HepG2 (cell line): ENCODE measurements around the gene HYLS1. TPM values are rescaled to one million over a fixed set of nuclear protein-coding genes. Genes with fewer than 3 reads are reported as not detected.

ENCODE experiments used
- CSRNP2 ChIP-seq: sonication (generic); formaldehyde crosslinking; conservative IDR thresholded peaks from 2 replicates; pipeline ENCODE4 v1.8.0; 2022; ENCODE audit warnings: low read depth, missing genetic modification reagents
- IRX3 ChIP-seq: sonication (generic); formaldehyde crosslinking; IDR thresholded peaks from 2 replicates; pipeline ENCODE4 v1.8.1; 2023; ENCODE audit warnings: mild to moderate bottlenecking, low read depth, missing genetic modification reagents, borderline replicate concordance
- KDM4B ChIP-seq: sonication (generic); formaldehyde crosslinking; IDR thresholded peaks from 2 replicates; pipeline ENCODE4 v1.4.0; 2020; ENCODE audit warnings: missing genetic modification reagents
- KLF12 ChIP-seq: sonication (generic); formaldehyde crosslinking; IDR thresholded peaks from 2 replicates; pipeline ENCODE4 v1.4.0; 2020; ENCODE audit warnings: missing genetic modification reagents, borderline replicate concordance
- MLX ChIP-seq: IDR thresholded peaks from 2 replicates; pipeline ENCODE4 v1.6.1; 2016
- NFIB ChIP-seq: sonication (generic); formaldehyde crosslinking; IDR thresholded peaks from 2 replicates; pipeline ENCODE4 v1.9.0; 2021; ENCODE audit warnings: missing genetic modification reagents, mild to moderate bottlenecking, borderline replicate concordance
- PLRG1 ChIP-seq: fragments of 450-650 bp; conservative IDR thresholded peaks from 2 replicates; pipeline ENCODE4 v1.6.1; 2016
- RAD21 ChIP-seq: fragments of 450-650 bp; formaldehyde crosslinking; IDR thresholded peaks from 2 replicates; pipeline ENCODE4 v1.5.0; 2020; ENCODE audit warnings: mild to moderate bottlenecking
- SMAD1 ChIP-seq: sonication (generic); formaldehyde crosslinking; IDR thresholded peaks from 2 replicates; pipeline ENCODE4 v1.4.0; 2020; ENCODE audit warnings: missing genetic modification reagents, low read depth, mild to moderate bottlenecking, borderline replicate concordance
- SNAPC4 ChIP-seq: sonication (generic); formaldehyde crosslinking; IDR thresholded peaks from 2 replicates; pipeline ENCODE4 v1.4.0; 2020; ENCODE audit warnings: mild to moderate bottlenecking, missing genetic modification reagents
- TEF ChIP-seq: sonication (generic); formaldehyde crosslinking; IDR thresholded peaks from 2 replicates; pipeline ENCODE4 v1.5.0; 2020; ENCODE audit warnings: missing genetic modification reagents
- ZNF343 ChIP-seq: sonication (generic); formaldehyde crosslinking; IDR thresholded peaks from 2 replicates; pipeline ENCODE4 v1.4.0; 2020; ENCODE audit warnings: mild to moderate bottlenecking, missing genetic modification reagents
- ZNF468 ChIP-seq: sonication (generic); formaldehyde crosslinking; IDR thresholded peaks from 2 replicates; pipeline ENCODE4 v1.8.0; 2022; ENCODE audit warnings: mild to moderate bottlenecking, moderate library complexity, missing genetic modification reagents
- ZNF629 ChIP-seq: sonication (generic); formaldehyde crosslinking; conservative IDR thresholded peaks from 2 replicates; pipeline ENCODE4 v1.5.0; 2020; ENCODE audit warnings: missing genetic modification reagents
- ZNF660 ChIP-seq: sonication (generic); formaldehyde crosslinking; IDR thresholded peaks from 2 replicates; pipeline ENCODE4 v1.5.1; 2020; ENCODE audit warnings: mild to moderate bottlenecking, low read depth, missing genetic modification reagents, borderline replicate concordance
- ZSCAN25 ChIP-seq: sonication (generic); formaldehyde crosslinking; IDR thresholded peaks from 2 replicates; pipeline ENCODE4 v1.8.0; 2022; ENCODE audit warnings: mild to moderate bottlenecking, missing genetic modification reagents
- polyA plus RNA-seq, 8 experiments: library from polyadenylated mRNA; depleted of rRNA in 3 of 8; stranded (reverse) in 7 of 8; unstranded in 1 of 8; fragments of >200 nt; fragmentation: Illumina TruSeq in 4 of 8; extraction: Trizol in 4 of 8; gene quantifications; 2 replicates each; pipeline versions ENCODE4 v1.2.1 to v1.2.3, GENCODE V29; 2011 to 2016; ENCODE audit warnings: low read depth in 4 of 8, missing spikeins in 1 of 8, mixed read lengths in 1 of 8; ENCODE audit not compliant: insufficient read depth in 1 of 8
- total RNA-seq, 5 experiments: library from RNA; depleted of rRNA; stranded (reverse); fragments of >200 nt; fragmentation: Illumina TruSeq; extraction: Trizol; gene quantifications; 2 replicates each; pipeline ENCODE4 v1.2.3, GENCODE V29; 2016; ENCODE audit warnings: low read depth in 1 of 5
- TF ChIP-seq, protein P1 (sequence below): sonication (generic); formaldehyde crosslinking; IDR thresholded peaks from 2 replicates; pipeline ENCODE4 v1.4.0; 2020; ENCODE audit warnings: mild to moderate bottlenecking, missing genetic modification reagents
- TF ChIP-seq, protein P2 (sequence below): sonication (generic); formaldehyde crosslinking; IDR thresholded peaks from 2 replicates; pipeline ENCODE4 v1.5.1; 2020; ENCODE audit warnings: mild to moderate bottlenecking, missing genetic modification reagents, moderate library complexity

The HYLS1 gene
- total and polyA plus RNA-seq, 2 of the 13 experiments (the other 11 are each of a cell fraction or from before 2014, with no cell fraction given), result 1.3 to 3.8 TPM

DNA sequence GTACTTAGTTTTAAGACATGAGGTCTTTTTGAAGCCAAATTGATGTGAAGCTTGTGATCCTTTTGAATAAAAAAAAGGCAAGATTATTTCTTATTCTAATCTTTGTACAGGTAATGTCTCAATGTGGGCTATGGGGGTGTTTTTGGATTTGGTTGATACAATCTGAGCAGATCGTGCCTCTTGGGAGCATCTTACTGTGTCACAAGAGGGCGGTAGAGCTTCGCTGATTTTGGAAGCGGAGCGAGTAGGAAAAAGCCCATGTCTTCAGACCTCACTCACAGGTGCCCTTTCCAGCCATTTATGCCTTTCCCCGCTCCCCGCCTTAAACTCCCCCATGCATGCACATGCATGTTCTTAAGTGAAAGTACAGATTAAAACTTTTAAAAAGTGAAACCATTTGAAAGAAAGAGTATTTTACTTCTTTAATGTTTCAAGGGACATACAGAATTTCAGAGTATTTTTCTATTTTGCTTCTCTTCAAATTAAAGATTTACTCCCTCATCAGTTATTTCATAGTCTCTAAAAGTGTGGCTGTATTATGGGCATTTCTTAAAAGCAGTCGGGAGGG is 35.6 kb downstream of the HYLS1 start (continued):
- TF ChIP-seq, protein P1, sequence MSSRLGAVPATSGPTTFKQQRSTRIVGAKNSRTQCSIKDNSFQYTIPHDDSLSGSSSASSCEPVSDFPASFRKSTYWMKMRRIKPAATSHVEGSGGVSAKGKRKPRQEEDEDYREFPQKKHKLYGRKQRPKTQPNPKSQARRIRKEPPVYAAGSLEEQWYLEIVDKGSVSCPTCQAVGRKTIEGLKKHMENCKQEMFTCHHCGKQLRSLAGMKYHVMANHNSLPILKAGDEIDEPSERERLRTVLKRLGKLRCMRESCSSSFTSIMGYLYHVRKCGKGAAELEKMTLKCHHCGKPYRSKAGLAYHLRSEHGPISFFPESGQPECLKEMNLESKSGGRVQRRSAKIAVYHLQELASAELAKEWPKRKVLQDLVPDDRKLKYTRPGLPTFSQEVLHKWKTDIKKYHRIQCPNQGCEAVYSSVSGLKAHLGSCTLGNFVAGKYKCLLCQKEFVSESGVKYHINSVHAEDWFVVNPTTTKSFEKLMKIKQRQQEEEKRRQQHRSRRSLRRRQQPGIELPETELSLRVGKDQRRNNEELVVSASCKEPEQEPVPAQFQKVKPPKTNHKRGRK, result no peak
- TF ChIP-seq MLX (no peak), PLRG1 (no peak), IRX3 (CRISPR knock-in tag) (no peak), RAD21 (CRISPR knock-in tag) (peak; percentile 84), KDM4B (CRISPR knock-in tag) (peak; percentile 29; the same call in 1 of the 2 replicates), ZNF660 (CRISPR knock-in tag) (no peak), SNAPC4 (no peak), NFIB (no peak), ZSCAN25 (CRISPR knock-in tag) (no peak), ZNF629 (CRISPR knock-in tag) (no peak), ZNF468 (CRISPR knock-in tag) (no peak), CSRNP2 (no peak), SMAD1 (CRISPR knock-in tag) (no peak), KLF12 (CRISPR knock-in tag) (no peak), ZNF343 (CRISPR knock-in tag) (no peak), TEF (CRISPR knock-in tag) (no peak)
- TF ChIP-seq, protein P2, sequence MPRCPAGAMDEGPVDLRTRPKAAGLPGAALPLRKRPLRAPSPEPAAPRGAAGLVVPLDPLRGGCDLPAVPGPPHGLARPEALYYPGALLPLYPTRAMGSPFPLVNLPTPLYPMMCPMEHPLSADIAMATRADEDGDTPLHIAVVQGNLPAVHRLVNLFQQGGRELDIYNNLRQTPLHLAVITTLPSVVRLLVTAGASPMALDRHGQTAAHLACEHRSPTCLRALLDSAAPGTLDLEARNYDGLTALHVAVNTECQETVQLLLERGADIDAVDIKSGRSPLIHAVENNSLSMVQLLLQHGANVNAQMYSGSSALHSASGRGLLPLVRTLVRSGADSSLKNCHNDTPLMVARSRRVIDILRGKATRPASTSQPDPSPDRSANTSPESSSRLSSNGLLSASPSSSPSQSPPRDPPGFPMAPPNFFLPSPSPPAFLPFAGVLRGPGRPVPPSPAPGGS (CRISPR knock-in tag), result no peak
